Prostate gland (tissue), 2 donors: ENCODE measurements around the gene FMO2. TPM values are rescaled to one million over a fixed set of nuclear protein-coding genes. Genes with fewer than 3 reads are reported as not detected.
"Not testable (repeated sequence)": the region's sequence is repeated elsewhere in the genome, so short reads cannot be mapped to it uniquely, and the experiment has no call there.

Experiments
- DNase-seq: peaks from one replicate; pipeline ENCODE4 v3.0.0-alpha.2; 2019; ENCODE audit warnings: low spot score
- H3K27ac ChIP-seq, 2 donors: fragments of 200-600 bp; sonication (generic); 2 replicates each; pipeline ENCODE4 v1.5.1; 2017 to 2019
- H3K27me3 ChIP-seq: fragments of 200-600 bp; sonication (generic); replicated peaks from 2 replicates; pipeline ENCODE4 v1.5.1; 2019; ENCODE audit not compliant: insufficient read depth
- H3K36me3 ChIP-seq, 2 donors: fragments of 200-600 bp; sonication (generic); 1 replicate in 1 of 2; 2 replicates in 1 of 2; pipeline versions ENCODE4 v1.5.1 to v1.8.1; 2017 to 2019
- H3K4me1 ChIP-seq: fragments of 200-600 bp; sonication (generic); replicated peaks from 2 replicates; pipeline ENCODE4 v1.5.1; 2019
- H3K4me3 ChIP-seq, 2 donors: fragments of 200-600 bp; sonication (generic); 2 replicates each; pipeline ENCODE4 v1.5.1; 2017 to 2019
- H3K9me3 ChIP-seq: fragments of 200-600 bp; sonication (generic); 2 replicates; pipeline ENCODE4 v1.5.1; 2017
- CTCF ChIP-seq, 4 experiments: fragments of 200-600 bp in 2 of 4; fragments of 450-650 bp in 2 of 4; sonication (generic) in 2 of 4; IDR thresholded peaks; 1 replicate in 3 of 4; 2 replicates in 1 of 4; pipeline ENCODE4 v1.5.1; 2016 to 2019; ENCODE audit warnings: antibody characterized with exemption in 4 of 4, mild to moderate bottlenecking in 2 of 4, moderate library complexity in 2 of 4
- POLR2A ChIP-seq: fragments of 450-650 bp; IDR thresholded peaks from one replicate; pipeline ENCODE4 v1.6.1; 2016; ENCODE audit warnings: antibody characterized with exemption, mild to moderate bottlenecking
- POLR2AphosphoS5 ChIP-seq: sonication (generic); formaldehyde crosslinking; IDR thresholded peaks from one replicate; pipeline ENCODE4 v1.6.1; 2017; ENCODE audit warnings: antibody characterized with exemption
- WGBS: methylation state at CpG from one replicate; pipeline ENCODE4 v1.1.5; 2018; 5-methylcytosine and 5-hydroxymethylcytosine counted together
- intact Hi-C: fragments of 100-400 bp; cut with DNase I; formaldehyde crosslinking; loops from one replicate; pipeline ENCODE4 v1.14.2; 2022
- total RNA-seq, 2 donors: library from RNA; depleted of rRNA; stranded (reverse); fragments of >200 nt; gene quantifications; one replicate each; pipeline ENCODE4 v1.1.0, GENCODE V29; 2016

FMO2 gene
- total RNA-seq, 2 donors from 2014 or later: 6.5 to 10.6 TPM

- H3K4me3 ChIP-seq: no peak overlapping the region
- peak overlapping the region; percentile 58 to 65 for H3K27ac ChIP-seq
- H3K36me3 ChIP-seq: no peaks in the 10 kb centered on the region
- no peak for DNase-seq
- no peaks in the 10 kb centered on the region for H3K9me3 ChIP-seq
- TF ChIP-seq POLR2A (no peak), POLR2AphosphoS5 (no peak), CTCF (IDR thresholded peaks at IDR 0.05) (no peak)
- no peaks in the 10 kb centered on the region for H3K27me3 ChIP-seq
- intact Hi-C loops: no loop called here
- peaks cover 5% of the 10 kb centered on the region for H3K4me1 ChIP-seq
- 44% methylated on average over 11 of the region's 11 CpGs for WGBS
Observed at GRCh38 chr1:171220581-171221054, 35.5 kb downstream of the FMO2 start.

GRCh38 chr1:171221665-171222591, 36.8 kb downstream of the FMO2 start:
- intact Hi-C loops: no loop called here
- TF ChIP-seq POLR2AphosphoS5: no peak
- no peak for TF ChIP-seq POLR2A
- no peak for TF ChIP-seq CTCF (IDR thresholded peaks at IDR 0.05)
- no peaks in the 10 kb centered on the region for H3K27me3 ChIP-seq
- no peak overlapping the region for H3K4me3 ChIP-seq
- H3K27ac ChIP-seq: peak overlapping the region; percentile 6 to 33
- H3K4me1 ChIP-seq: peaks cover 5% of the 10 kb centered on the region
- no peaks in the 10 kb centered on the region for H3K9me3 ChIP-seq
- no peaks in the 10 kb centered on the region for H3K36me3 ChIP-seq
- 71% methylated on average over 5 of the region's 5 CpGs for WGBS
- DNase-seq: no peak

- Histone ChIP-seq H3K27me3 (no peaks in the 10 kb centered on the region), H3K9me3 (no peaks in the 10 kb centered on the region), H3K36me3 (no peaks in the 10 kb centered on the region), H3K27ac (peak overlapping the region; percentile 58 to 66), H3K4me3 (no peak overlapping the region), H3K4me1 (peaks cover 5% of the 10 kb centered on the region)
- intact Hi-C loops: no loop called here
- 53% methylated on average over 5 of the region's 5 CpGs for WGBS
- TF ChIP-seq CTCF (IDR thresholded peaks at IDR 0.05): no peak
- TF ChIP-seq POLR2AphosphoS5: no peak
- no peak for TF ChIP-seq POLR2A
- DNase-seq: no peak
Observed at GRCh38 chr1:171222936-171223335, 37.8 kb downstream of the FMO2 start.

- 61% methylated on average over 4 of the region's 4 CpGs for WGBS
Observed at GRCh38 chr1:171224257-171224656, 39.2 kb downstream of the FMO2 start.

GRCh38 chr1:171226747-171227370, 41.8 kb downstream of the FMO2 start:
- TF ChIP-seq CTCF (IDR thresholded peaks at IDR 0.05): peak; percentile 57 to 87 (median 83)
- peak; percentile 47 for TF ChIP-seq POLR2AphosphoS5
- no peak for TF ChIP-seq POLR2A
- WGBS: 86% methylated on average over 1 of the region's 1 CpG
- H3K4me1 ChIP-seq: no peaks in the 10 kb centered on the region
- H3K27ac ChIP-seq: no peak overlapping the region
- no peak overlapping the region for H3K4me3 ChIP-seq
- no peaks in the 10 kb centered on the region for H3K36me3 ChIP-seq
- intact Hi-C loops: loop anchor here (2.0 to 5.0 kb wide), 2 partner anchors 146 to 260 kb away; no protein-coding TSS in a partner anchor
- no peaks in the 10 kb centered on the region for H3K9me3 ChIP-seq
- no peaks in the 10 kb centered on the region for H3K27me3 ChIP-seq
- DNase-seq: peak; percentile 60

More at GRCh38 chr1:171224257-171224656, 39.2 kb downstream of the FMO2 start:
- TF ChIP-seq POLR2AphosphoS5: peak; percentile 57
- H3K4me1 ChIP-seq, intact Hi-C loops, H3K36me3 ChIP-seq, H3K4me3 ChIP-seq, H3K9me3 ChIP-seq, H3K27me3 ChIP-seq: not testable (repeated sequence)
- DNase-seq: peak; percentile 50
- H3K27ac ChIP-seq: peak overlapping the region; percentile 58 to 66
